GM23248 (cell line): ENCODE measurements around the gene INHBC.

Experiments used
- EZH2 ChIP-seq: fragments of 200-600 bp; sonication (generic); IDR thresholded peaks from 2 replicates; pipeline ENCODE4 v1.6.1; 2018; ENCODE audit warnings: antibody characterized with exemption, mild to moderate bottlenecking; ENCODE audit not compliant: insufficient read depth, poor library complexity, severe bottlenecking
- EZH2phosphoT487 ChIP-seq: fragments of 200-600 bp; sonication (generic); IDR thresholded peaks from 2 replicates; pipeline ENCODE4 v1.6.1; 2018; ENCODE audit warnings: antibody characterized with exemption, moderate library complexity, mild to moderate bottlenecking, low read depth; ENCODE audit not compliant: insufficient read depth

GRCh38 chr12:57439762-57440266 lies 5.2 kb downstream of the INHBC start:
- TF ChIP-seq EZH2phosphoT487 (no peak), EZH2 (no peak)
